HuH-7.5 (cell line): ENCODE measurements around the gene ZNF124.
A peak's percentile ranks its signal among the peaks of the same experiment; 100 is the strongest.
"Not testable (repeated sequence)": the region's sequence is repeated elsewhere in the genome, so short reads cannot be mapped to it uniquely, and the experiment has no call there.

Experiments
- DNase-seq: peaks from one replicate; pipeline ENCODE4 v3.0.0; 2011; ENCODE audit warnings: low spot score

Gene ZNF124

GRCh38 chr1:247171875-247172563, at the start of gene ZNF124:
Gene ZNF124 (minus strand): TSS chr1:247172020. CDS start chr1:247171877, 143 bp downstream.
- not testable (repeated sequence) for DNase-seq

- DNase-seq, result not testable (repeated sequence)
Observed at GRCh38 chr1:247220280-247220679, 48.5 kb upstream of the ZNF124 start.

- no peak for DNase-seq
Observed at GRCh38 chr1:247218121-247218651, 46.4 kb upstream of the ZNF124 start.

GRCh38 chr1:247216261-247216660, 44.4 kb upstream of the ZNF124 start:
- DNase-seq, result no peak

- no peak for DNase-seq
Observed at GRCh38 chr1:247212627-247213617, 41.1 kb upstream of the ZNF124 start.

GRCh38 chr1:247212012-247212411, 40.2 kb upstream of the ZNF124 start:
- DNase-seq, result no peak

- no peak for DNase-seq
Observed at GRCh38 chr1:247211339-247211738, 39.5 kb upstream of the ZNF124 start.

GRCh38 chr1:247210376-247211117, 38.7 kb upstream of the ZNF124 start:
- peak; percentile 91 for DNase-seq

GRCh38 chr1:247210062-247210375, 38.2 kb upstream of the ZNF124 start:
- DNase-seq, result no peak

- no peak for DNase-seq
Observed at GRCh38 chr1:247209396-247209795, 37.6 kb upstream of the ZNF124 start.

- DNase-seq, result no peak
Observed at GRCh38 chr1:247204177-247204647, 32.4 kb upstream of the ZNF124 start.

GRCh38 chr1:247198781-247199180, 27.0 kb upstream of the ZNF124 start:
- no peak for DNase-seq

- DNase-seq, result no peak
Observed at GRCh38 chr1:247193958-247194357, 22.1 kb upstream of the ZNF124 start.

GRCh38 chr1:247189981-247190798, 18.4 kb upstream of the ZNF124 start:
- DNase-seq, result no peak

GRCh38 chr1:247185667-247186066, 13.8 kb upstream of the ZNF124 start:
- DNase-seq, result no peak

- no peak for DNase-seq
Observed at GRCh38 chr1:247184254-247184653, 12.4 kb upstream of the ZNF124 start.

GRCh38 chr1:247182994-247183393, 11.2 kb upstream of the ZNF124 start:
- DNase-seq, result no peak

- DNase-seq, result no peak
Observed at GRCh38 chr1:247180581-247180980, 8.8 kb upstream of the ZNF124 start.

GRCh38 chr1:247177755-247178154, 5.9 kb upstream of the ZNF124 start:
- DNase-seq, result no peak

- no peak for DNase-seq
Observed at GRCh38 chr1:247175458-247175857, 3.6 kb upstream of the ZNF124 start.

GRCh38 chr1:247173431-247173830, 1.6 kb upstream of the ZNF124 start:
- no peak for DNase-seq
